DOHH2 (cell line): ENCODE measurements around the gene COX7A2L.

Experiments
- H3F3A ChIP-seq: fragments of 200-600 bp; sonication (generic), shearing (Covaris generic); 2 replicates; pipeline ENCODE4 v1.6.0; 2016; ENCODE audit warnings: antibody characterized with exemption, mild to moderate bottlenecking; ENCODE audit not compliant: control insufficient read depth, insufficient read depth
- H3K27ac ChIP-seq: fragments of 200-600 bp; sonication (generic); 2 replicates; pipeline ENCODE4 v1.5.1; 2014; ENCODE audit warnings: low read depth, mild to moderate bottlenecking, low read length, moderate library complexity
- H3K27me3 ChIP-seq: fragments of 200-600 bp; sonication (generic); 2 replicates; pipeline ENCODE4 v1.6.1; 2014; ENCODE audit warnings: mild to moderate bottlenecking, low read length, mixed read lengths; ENCODE audit not compliant: control insufficient read depth
- H3K36me3 ChIP-seq: fragments of 200-600 bp; sonication (generic); 2 replicates; pipeline ENCODE4 v1.6.1; 2014; ENCODE audit warnings: mild to moderate bottlenecking, low read length, moderate library complexity, mixed read lengths; ENCODE audit not compliant: control insufficient read depth
- H3K4me1 ChIP-seq: fragments of 200-600 bp; sonication (generic); 2 replicates; pipeline ENCODE4 v1.6.1; 2014; ENCODE audit warnings: mild to moderate bottlenecking, low read length, mixed read lengths; ENCODE audit not compliant: control insufficient read depth
- H3K4me2 ChIP-seq: fragments of 200-600 bp; sonication (generic); 2 replicates; pipeline ENCODE4 v1.6.0; 2014; ENCODE audit warnings: mild to moderate bottlenecking, low read length, moderate library complexity
- H3K4me3 ChIP-seq: fragments of 200-600 bp; sonication (generic); 2 replicates; pipeline ENCODE4 v1.5.1; 2014; ENCODE audit warnings: mild to moderate bottlenecking, low read length, mixed read lengths
- H3K79me2 ChIP-seq: fragments of 200-600 bp; sonication (generic); 2 replicates; pipeline ENCODE4 v1.6.1; 2014; ENCODE audit warnings: mild to moderate bottlenecking, low read length, mixed read lengths; ENCODE audit not compliant: control insufficient read depth
- H3K9me2 ChIP-seq: fragments of 200-600 bp; sonication (generic); replicated peaks from 2 replicates; pipeline ENCODE4 v1.6.1; 2014; ENCODE audit warnings: mild to moderate bottlenecking, low read length, mixed read lengths; ENCODE audit not compliant: control insufficient read depth
- H3K9me3 ChIP-seq: fragments of 200-600 bp; sonication (generic); 2 replicates; pipeline ENCODE4 v1.6.1; 2014; ENCODE audit warnings: antibody characterized with exemption, low read length, mixed read lengths; ENCODE audit not compliant: control insufficient read depth, insufficient read depth
- H4K20me1 ChIP-seq: fragments of 200-600 bp; sonication (generic); 2 replicates; pipeline ENCODE4 v1.6.0; 2014; ENCODE audit warnings: low read depth, mild to moderate bottlenecking, antibody characterized with exemption, low read length, moderate library complexity; ENCODE audit not compliant: control insufficient read depth, insufficient read depth
- CTCF ChIP-seq: fragments of 200-600 bp; sonication (generic); IDR thresholded peaks from one replicate; pipeline ENCODE4 v1.5.1; 2014; ENCODE audit warnings: antibody characterized with exemption, mild to moderate bottlenecking, low read depth, low read length; ENCODE audit not compliant: poor library complexity, severe bottlenecking
- EZH2phosphoT487 ChIP-seq: fragments of 200-600 bp; sonication (generic); IDR thresholded peaks from 2 replicates; pipeline ENCODE4 v1.6.1; 2017; ENCODE audit warnings: borderline replicate concordance, mild to moderate bottlenecking, antibody characterized with exemption, low read length, moderate library complexity, mixed read lengths

The COX7A2L gene

GRCh38 chr2:42303252-42303651, 57.8 kb downstream of the COX7A2L start:
- peaks cover under 1% of the 10 kb centered on the region for H3K4me1 ChIP-seq
- no peaks in the 10 kb centered on the region for H4K20me1 ChIP-seq
- no peaks in the 10 kb centered on the region for H3K9me3 ChIP-seq
- H3K9me2 ChIP-seq, result no peaks in the 10 kb centered on the region
- no peaks in the 10 kb centered on the region for H3K79me2 ChIP-seq
- H3K4me3 ChIP-seq, result no peak overlapping the region
- H3K27ac ChIP-seq, result no peak overlapping the region
- TF ChIP-seq CTCF (no peak), EZH2phosphoT487 (no peak)
- no peak overlapping the region for H3K4me2 ChIP-seq
- no peaks in the 10 kb centered on the region for H3K27me3 ChIP-seq
- H3K36me3 ChIP-seq, result peaks cover 14% of the 10 kb centered on the region
- H3F3A ChIP-seq, result no peaks in the 10 kb centered on the region

- no peaks in the 10 kb centered on the region for H3K27me3 ChIP-seq
- H4K20me1 ChIP-seq, result no peaks in the 10 kb centered on the region
- no peaks in the 10 kb centered on the region for H3K9me2 ChIP-seq
- TF ChIP-seq CTCF, result no peak
- TF ChIP-seq EZH2phosphoT487, result no peak
- H3K36me3 ChIP-seq, result peaks cover 29% of the 10 kb centered on the region
- peaks cover 25% of the 10 kb centered on the region for H3K4me1 ChIP-seq
- no peak overlapping the region for H3K4me3 ChIP-seq
- no peak overlapping the region for H3K4me2 ChIP-seq
- no peaks in the 10 kb centered on the region for H3F3A ChIP-seq
- no peaks in the 10 kb centered on the region for H3K79me2 ChIP-seq
- no peaks in the 10 kb centered on the region for H3K9me3 ChIP-seq
- H3K27ac ChIP-seq, result no peak overlapping the region
These were observed 60.5 kb downstream of the COX7A2L start for GRCh38 chr2:42300527-42300926.
